ENCODE results near the gene MTA2.

GRCh38 chr11:62607714-62608113, 6.0 kb upstream of the MTA2 start:
- TF ChIP-seq CTCF (IDR thresholded peaks at IDR 0.05) (no peak), POLR2A (IDR thresholded peaks at IDR 0.05) (no peak)

Data from body of pancreas (tissue), 4 donors.